ENCODE measurements around the gene AP1M1.
"Not testable (repeated sequence)": the region's sequence is repeated elsewhere in the genome, so short reads cannot be mapped to it uniquely, and the experiment has no call there.

AP1M1 gene

GRCh38 chr19:16197622-16198369 lies at the start of gene AP1M1:
Gene AP1M1 (plus strand): TSS chr19:16197911. CDS start chr19:16198027, 116 bp downstream.
- peak; percentile 84 for DNase-seq

- no peak for DNase-seq
Observed at GRCh38 chr19:16148443-16149229, 49.1 kb upstream of the AP1M1 start.

- no peak for DNase-seq
Observed at GRCh38 chr19:16153582-16154336, 44.0 kb upstream of the AP1M1 start.

GRCh38 chr19:16154557-16154956 lies 43.2 kb upstream of the AP1M1 start:
- DNase-seq = no peak

GRCh38 chr19:16155128-16155527 lies 42.6 kb upstream of the AP1M1 start:
- no peak for DNase-seq

GRCh38 chr19:16156904-16157303 lies 40.8 kb upstream of the AP1M1 start:
- DNase-seq = no peak

- DNase-seq = no peak
Observed at GRCh38 chr19:16157601-16158000, 40.1 kb upstream of the AP1M1 start.

GRCh38 chr19:16159655-16160054 lies 38.1 kb upstream of the AP1M1 start:
- DNase-seq = no peak

GRCh38 chr19:16160445-16160942 lies 37.2 kb upstream of the AP1M1 start:
- no peak for DNase-seq

GRCh38 chr19:16160943-16161560 lies 36.7 kb upstream of the AP1M1 start:
- DNase-seq = peak; percentile 34

GRCh38 chr19:16161840-16162239 lies 35.9 kb upstream of the AP1M1 start:
- DNase-seq = no peak

GRCh38 chr19:16164222-16164890 lies 33.4 kb upstream of the AP1M1 start:
- DNase-seq = no peak

- no peak for DNase-seq
Observed at GRCh38 chr19:16166417-16166816, 31.3 kb upstream of the AP1M1 start.

- no peak for DNase-seq
Observed at GRCh38 chr19:16167055-16167454, 30.7 kb upstream of the AP1M1 start.

GRCh38 chr19:16168465-16169081 lies 29.1 kb upstream of the AP1M1 start:
- DNase-seq = no peak

- no peak for DNase-seq
Observed at GRCh38 chr19:16170134-16170533, 27.6 kb upstream of the AP1M1 start.

- DNase-seq = no peak
Observed at GRCh38 chr19:16175954-16176353, 21.8 kb upstream of the AP1M1 start.

GRCh38 chr19:16178866-16179265 lies 18.8 kb upstream of the AP1M1 start:
- DNase-seq = not testable (repeated sequence)

GRCh38 chr19:16180611-16181010 lies 17.1 kb upstream of the AP1M1 start:
- no peak for DNase-seq

GRCh38 chr19:16184665-16185122 lies 13.0 kb upstream of the AP1M1 start:
- no peak for DNase-seq

GRCh38 chr19:16185123-16185767 lies 12.5 kb upstream of the AP1M1 start, which contains the start of gene FAM32A:
Gene FAM32A (plus strand): TSS chr19:16185410. CDS start chr19:16185443, 33 bp downstream.
- DNase-seq = peak; percentile 87
